ENCODE data around the gene RASA2.
"Not testable (repeated sequence)": the region's sequence is repeated elsewhere in the genome, so short reads cannot be mapped to it uniquely, and the experiment has no call there.

Gene RASA2

DNA sequence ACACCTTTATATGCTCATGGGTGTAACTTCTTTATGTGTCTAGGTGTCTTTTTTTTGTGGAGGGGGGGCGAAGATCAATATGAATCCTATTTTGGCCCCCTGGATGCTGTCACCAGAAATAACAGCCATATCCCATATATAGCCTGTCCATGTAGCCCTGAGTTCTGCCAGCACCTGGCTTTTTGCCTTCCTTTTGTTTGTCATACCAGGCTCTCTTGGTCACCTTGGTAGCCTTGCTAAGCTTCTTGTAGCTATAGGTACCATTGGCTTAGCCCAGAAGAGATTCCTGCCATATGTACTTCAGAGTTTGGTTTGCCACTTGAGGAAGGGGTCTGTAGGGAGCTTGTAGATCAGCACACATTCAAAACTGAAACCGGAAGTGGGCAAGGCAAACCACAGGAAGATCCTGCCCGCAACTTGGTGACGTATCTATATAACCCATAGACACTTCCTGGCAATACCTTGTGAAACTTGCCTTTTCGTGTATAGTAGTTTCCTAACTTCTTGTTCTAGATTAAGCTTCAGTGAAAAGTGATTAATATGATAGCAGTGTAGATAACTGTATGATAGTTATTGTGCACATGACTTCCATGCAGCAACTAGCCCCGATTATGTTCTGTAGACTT lies 11.9 kb downstream of the RASA2 start:
- no peak for DNase-seq

DNA sequence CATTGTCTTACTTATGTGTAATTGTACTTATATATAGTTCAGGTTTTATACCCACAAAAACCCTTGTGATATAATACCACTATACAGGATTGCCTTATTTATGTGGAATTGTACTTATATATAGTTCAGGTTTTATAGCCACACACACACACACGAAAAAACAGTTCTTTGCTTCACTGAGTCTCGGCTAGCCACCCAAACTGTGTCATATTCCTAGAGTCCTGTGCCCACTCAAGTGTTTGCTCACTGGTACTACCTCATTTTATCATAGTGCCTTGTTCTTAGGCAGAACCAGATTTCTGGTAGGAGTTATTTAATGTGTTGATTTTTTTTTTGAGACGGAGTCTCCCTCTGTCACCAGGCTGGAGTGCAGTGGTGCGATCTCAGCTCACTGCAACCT lies 12.5 kb downstream of the RASA2 start:
- DNase-seq: no peak

DNA sequence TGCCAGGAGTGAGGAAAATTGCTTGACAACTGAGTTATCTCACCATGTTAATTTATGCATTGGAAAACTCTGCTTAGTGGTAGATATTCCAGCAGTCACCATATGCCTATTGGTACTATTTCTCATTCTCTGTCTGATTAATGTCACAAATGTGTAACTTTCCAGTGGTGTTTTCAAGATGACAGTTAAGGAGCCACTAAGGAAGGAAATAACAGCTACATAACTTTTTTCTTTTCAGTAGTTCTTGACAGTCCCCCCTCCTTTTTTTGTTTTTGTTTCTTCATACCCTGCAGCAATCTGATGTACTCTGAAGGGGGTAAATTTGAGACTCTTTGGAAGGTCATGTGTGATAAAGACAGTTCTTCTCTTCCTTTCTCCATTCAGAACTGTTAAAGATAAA lies 13.1 kb downstream of the RASA2 start:
- no peak for DNase-seq

DNA sequence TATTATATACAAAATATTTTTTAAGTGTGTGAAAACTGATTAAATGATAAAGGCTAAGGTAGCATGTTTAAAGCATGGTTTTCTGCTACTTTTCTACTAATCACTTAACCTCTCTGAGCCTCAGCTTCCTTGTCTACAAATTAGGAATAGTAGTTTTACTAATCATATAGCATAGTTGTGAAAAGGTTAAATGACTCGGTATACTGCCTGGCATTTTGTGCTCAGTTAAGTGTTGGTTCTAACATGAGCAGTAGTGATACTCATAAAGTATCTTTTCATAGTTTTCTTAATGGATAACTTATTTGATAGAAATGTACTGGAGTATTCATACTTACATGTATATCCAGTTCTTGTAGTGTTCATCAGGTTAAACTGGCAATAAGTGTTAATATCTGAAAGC lies 13.6 kb downstream of the RASA2 start:
- DNase-seq: no peak

DNA sequence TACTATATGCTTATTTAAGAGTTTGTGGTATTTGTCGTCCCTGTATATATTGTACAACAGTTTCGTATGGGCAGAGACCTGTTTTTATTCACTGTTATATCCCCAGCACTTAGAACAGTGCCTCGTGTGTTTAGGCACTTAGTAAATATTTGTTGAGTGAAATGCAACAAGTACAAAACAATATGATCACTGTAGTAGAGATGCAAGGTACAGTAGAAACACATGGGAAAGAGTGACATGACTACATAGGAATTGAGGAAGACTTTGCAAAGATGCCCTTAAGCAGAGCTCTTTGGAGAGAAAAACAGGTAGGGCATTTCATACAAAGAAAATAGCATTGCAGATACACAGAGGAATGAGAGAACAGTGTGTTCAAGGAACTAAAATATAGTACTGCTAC lies 18.3 kb downstream of the RASA2 start:
- DNase-seq: no peak

DNA sequence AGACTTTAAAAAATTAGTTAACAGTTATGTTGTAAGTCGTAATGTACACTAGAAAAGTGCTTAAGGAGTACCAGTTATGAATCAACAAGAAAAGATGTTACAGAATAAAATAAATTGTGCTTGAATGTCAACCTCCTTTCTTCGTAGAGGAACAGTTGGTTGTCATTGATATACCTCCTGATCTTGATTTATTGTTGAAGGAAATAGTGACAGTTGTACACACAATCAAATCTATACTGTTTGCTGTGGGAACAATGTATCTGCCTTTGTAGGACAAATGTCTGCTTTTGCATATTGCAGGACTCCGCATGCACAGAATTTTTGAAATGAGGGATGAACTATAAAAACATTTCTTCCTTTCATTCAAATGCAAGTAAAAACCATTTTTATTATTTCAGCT lies 19.2 kb downstream of the RASA2 start:
- DNase-seq: no peak

DNA sequence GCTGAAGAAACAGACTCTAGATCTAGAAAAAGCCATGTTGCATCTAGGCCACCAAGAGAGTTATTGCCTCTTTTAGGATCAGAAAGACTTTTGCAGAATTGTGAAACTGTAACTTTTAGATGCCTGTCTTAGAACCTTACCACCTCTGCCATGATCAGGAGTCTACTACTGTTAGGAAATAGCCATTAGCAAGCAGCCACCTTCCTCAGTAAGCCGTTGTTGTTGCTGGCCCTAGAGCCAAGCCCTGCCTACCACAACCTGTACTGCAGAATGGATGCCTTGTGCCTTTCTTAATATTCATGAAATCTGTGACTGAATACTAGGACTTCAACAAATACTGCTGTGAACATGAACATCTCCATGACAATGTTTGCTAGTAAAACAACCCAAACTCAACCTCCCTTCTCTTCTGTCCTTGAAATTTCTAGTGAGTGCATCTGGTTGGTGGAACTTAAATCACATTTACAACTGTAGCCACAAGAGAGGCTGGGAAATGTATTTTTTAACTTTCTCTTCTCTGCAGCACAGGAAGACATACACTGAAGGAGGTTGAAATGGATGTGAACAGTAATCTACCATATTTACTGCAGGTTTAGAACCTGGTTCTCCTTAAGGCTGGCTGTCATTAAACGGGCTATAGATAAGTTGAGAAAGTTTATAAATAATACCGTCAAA lies 20.7 kb downstream of the RASA2 start:
- no peak for DNase-seq

DNA sequence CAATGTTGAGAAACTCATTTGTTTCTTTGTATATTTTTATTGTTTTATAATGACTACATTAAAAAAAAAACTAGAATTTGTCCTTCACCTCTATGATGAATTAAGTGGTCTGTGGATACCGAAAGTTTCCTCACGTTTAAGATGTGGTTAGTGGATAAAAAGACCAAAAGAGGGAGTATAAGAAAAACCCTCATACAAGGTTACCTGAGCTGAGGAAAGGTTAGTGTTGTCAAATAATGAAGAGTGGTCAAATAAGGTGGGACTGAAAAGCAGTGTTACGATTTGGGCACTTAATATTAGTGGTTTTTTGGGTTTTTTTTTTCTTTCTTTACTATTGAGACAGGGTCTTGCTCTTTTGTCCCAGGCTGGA lies 21.2 kb downstream of the RASA2 start:
- no peak for DNase-seq

DNA sequence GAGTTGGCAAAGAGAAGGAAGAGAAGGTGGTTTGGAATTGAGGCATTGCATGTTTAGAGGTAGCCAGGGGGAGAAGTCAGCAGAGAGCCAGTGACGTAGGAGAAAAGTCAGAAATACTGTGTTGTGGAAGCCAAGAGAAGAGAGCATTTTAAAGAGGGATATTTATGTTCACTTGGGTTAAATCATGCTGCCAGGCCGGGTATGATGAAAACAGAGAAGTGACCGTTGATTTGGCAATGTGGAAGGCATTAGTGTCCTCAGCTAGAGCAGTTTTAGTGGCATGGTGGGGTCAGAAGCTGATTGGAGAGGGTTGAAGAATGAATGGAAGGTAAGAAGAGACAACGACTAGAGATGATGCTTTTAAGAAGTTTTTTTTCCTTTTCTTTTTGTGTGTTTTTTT lies 24.5 kb downstream of the RASA2 start:
- no peak for DNase-seq

DNA sequence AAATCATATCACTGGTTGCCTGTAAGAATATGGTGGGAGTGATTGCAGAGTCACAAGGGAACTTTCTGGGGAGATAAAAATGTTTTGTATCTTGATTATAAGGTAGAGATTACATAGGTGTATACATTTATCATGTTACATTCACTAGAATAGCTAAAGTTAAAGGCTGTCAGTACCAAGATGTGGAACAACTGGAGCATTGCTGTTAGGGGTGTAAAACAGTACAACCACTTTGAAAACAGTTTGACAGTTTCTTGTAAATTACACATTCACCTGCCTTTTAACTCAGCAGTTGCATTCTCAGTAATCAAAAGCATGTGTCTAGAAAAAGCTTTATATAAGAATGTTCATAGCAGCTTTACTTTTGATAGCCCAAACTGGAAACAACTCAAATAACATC lies 27.6 kb downstream of the RASA2 start:
- no peak for DNase-seq

DNA sequence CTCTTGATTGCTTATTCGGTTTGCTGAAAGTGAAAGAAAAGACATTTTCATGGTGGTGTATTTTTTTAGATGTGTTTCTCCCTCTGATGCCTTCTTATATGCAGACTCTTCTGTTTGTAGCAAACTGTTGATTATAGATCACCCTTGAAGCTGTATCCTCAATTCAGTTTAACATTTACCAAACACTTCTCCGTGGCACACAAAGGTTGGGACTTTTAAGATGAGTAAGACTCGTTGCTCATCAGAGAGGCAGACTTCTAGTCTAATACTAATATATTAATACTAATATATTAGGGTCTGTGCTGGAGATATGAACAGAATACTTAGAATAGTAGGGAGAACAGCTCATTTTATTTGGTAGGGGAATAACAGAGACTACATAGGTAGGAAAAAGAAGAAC lies 32.8 kb downstream of the RASA2 start:
- DNase-seq: no peak

DNA sequence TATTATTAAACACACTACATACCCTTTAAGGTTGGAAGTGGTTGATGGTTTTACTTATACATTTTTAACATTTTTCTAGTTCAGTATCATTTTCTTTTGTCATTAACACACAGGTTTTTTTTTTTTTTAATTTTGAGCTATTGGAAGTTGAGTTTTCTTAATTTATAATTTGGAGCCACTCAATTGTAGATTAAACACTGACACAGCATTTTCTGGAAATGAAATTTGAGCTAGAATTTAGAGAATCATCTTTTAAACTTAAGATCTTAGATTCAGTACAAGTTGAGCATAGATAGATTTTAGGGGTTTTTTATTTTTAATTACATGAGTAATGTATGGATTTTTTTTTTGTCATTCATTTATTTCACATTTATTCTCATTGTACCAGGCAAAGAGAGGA lies 35.0 kb downstream of the RASA2 start:
- no peak for DNase-seq

DNA sequence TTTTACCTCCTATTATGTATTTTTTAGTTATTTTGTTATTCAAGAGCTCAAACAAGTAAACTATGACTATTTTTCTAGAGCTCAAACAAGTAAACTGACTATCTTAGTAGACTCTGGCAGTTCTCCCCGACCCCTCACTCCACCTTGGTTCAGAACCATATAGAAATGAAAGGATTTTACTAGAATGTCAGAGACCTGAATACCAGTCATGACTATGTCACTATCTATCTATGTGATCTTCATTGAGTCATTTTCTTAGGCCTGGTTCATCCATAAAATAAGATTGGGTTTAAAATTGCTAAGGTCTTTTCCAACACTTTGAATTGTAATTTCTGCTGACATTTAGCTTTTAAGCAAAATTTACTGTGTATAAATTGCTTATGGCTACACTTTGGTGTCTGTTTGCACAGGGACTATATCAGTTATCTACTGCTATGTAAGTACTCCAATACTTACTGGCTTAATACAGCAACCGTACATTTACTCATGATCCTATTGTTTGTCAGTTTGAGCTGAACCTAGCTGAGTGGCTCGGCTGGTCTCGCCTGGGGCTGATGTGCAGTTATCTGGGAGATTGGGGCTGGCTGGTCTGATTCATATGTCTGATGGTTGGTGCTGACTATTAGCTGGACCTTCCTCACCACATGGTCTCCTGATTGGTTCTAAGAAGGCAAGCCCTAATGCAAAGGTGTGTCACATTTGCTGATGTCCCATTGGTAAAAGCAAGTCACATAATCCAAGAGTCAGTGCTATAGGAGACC lies 37.0 kb downstream of the RASA2 start:
- DNase-seq: no peak

DNA sequence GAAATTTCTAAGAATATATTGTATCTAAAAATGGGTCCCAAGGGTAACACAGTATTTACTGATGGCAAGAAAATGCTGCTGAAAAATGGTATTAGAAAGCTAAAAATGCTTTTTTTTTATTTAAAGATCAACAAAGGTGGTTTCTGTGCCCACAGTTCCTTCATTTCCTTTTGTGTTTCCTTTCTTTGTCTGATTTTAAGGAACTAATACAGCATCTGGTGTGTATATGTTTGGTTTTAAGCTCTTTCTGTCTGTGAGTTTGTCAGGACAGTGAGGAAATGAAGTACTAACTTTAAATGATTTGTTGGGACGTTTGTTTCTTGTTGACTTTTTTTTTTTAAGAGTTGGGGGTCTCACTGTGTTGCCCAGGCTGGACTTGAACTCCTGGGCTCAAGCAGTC lies 38.2 kb downstream of the RASA2 start:
- no peak for DNase-seq

DNA sequence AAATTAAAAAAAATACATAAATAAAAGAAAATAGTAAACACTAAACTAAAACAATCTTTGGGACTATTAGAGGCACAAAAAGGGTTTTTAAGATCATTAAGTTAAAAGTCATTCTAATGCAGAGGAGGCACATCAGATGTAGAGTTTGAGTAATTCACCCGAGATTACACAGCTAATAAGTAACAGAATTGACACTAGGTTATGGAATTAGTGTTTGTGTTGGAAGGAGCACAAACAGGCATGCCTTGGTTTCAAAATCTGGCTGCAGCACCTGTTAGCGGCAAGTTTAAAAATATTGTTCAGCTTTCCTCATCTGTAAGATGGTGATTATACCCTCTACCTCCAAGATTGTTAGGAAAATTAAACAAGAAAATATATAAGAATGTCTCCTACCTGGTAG lies 39.0 kb downstream of the RASA2 start:
- DNase-seq: no peak

DNA sequence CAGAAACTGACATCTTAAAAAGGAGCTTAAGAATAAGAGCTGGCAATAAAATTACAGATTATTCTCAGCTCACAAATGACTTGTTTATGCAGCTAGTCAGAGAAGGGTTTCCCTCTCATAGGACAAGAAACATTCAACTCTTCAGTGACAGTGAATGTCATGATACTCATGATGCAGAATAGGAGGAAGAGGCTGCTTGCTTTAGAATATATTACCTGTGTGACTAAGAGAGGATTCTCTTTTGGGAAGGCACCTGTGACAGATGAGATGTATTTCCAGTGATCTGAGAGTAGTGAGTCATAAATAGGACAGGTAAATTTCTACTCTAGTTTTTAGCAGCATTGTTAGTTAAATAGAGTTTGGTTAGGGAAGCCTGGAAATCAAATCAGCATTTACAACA lies 39.9 kb downstream of the RASA2 start:
- DNase-seq: no peak

DNA sequence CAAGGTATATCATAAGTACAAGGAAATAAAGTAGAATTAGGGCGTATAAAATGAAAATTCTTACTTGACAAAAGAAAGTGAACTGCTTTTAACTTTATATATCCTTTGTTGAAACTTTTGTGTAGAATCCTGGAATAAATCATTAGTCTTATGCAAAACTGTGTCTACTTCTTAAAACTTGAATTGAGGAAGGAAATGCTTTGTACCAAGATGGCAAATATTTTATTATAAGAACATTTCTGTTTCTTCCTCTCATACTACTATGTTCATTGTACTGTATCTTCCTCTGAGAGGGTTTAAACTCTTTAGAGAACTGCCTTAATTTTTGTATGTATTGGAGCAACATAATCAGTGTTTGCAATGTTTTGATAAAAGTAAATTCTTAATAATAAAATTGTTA lies 42.0 kb downstream of the RASA2 start:
- DNase-seq: no peak

DNA sequence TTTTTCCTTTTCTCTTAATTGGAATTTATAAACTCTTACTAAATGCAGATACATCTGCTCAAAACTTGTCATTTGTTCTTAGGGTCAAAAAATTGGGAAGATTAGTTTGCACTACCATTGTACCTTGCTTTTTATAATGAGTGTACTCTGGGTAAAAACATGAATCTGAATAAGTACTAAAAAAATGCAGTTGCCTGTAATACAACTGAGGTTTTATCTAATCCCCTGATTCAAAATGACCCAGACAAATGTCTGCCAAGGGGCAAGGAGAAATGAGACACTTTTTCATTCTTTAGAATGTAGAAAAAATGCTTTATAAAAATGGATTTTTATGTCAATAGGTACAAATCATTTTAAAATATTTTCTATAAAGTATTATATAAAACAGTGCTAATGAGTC lies 42.4 kb downstream of the RASA2 start:
- DNase-seq: no peak

DNA sequence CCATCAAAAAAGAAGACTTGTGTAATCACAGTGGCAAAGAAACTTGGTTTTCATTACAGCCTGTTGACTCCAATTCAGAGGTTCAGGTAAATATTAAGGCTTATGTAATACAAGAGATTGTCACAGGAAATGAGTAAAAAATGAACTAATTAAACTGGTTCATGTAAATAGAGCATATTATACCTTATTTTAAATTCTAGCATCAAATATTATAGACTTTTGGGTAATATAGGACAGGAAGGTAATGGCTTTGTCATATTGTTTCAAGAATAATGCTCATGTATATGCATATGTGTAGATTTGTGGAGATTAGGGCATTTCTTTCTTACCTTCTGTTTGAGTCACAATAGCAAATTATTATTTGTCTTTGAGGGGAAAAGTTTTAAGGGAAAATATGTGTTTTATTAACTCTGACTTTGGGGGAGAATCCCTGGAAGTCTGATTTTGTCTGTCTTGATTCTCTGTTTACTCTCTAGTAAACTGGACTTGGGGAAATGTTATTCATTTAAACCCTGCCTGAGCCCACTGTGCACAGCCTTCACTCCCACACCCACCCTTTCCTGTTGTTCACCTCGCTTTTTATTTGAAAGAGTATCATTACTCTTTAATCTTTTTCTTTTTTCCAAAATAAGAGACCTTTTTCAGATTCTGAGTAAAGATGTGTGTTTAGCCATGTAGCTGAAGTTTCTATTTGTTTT lies 43.0 kb downstream of the RASA2 start:
- no peak for DNase-seq

DNA sequence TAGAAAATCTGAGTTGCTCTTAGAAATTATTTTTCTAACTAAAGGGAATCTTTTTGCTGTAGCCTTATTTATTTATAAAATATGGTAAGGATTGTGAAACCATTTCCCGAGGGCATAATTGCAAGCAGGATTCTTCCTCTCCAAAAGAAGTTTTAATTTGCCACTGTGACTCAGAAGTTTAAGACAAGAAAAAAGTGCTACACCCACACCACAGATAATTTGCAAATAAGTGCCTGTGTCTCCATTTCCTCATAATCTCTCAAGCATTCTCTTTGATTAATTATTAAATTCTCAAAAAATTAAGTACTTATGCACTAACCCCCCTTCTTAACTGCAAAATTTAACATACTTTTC lies 43.6 kb downstream of the RASA2 start:
- DNase-seq: peak; percentile 57

DNA sequence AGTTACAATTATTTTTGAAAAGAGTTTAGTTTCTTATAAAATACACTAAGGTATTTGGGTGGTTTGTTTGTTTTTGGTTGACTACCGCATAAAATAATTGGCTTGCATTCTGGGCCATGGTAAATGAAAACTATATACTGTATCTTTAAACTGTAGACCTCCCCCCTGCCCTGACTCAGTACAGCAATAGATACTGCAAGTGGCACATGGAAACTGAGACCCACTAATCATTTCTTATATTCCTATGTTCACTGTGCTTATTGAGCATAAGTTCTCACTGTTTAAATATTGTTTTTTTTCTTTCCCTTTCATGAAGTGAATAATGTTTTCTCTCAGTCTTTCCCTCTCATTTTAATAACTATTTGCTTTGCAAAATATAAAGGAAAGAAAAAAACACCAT lies 45.8 kb downstream of the RASA2 start:
- no peak for DNase-seq

DNA sequence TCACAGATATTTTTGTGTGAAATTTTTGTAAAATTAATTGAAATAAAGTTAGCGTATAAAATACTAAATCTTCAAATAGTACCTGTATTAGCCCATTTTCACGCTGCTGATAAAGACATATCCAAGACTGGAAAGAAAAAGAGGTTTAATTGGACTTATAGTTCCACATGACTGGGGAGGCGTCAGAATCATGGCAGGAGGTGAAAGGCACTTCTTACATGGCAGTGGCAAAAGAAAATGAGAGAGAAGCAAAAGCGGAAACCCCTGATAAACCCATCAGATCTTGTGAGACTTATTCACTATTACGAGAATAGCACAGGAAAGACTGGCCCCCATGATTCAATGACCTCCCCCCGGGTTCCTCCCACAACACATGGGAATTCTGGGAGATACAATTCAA lies 49.2 kb downstream of the RASA2 start:
- not testable (repeated sequence) for DNase-seq

DNA sequence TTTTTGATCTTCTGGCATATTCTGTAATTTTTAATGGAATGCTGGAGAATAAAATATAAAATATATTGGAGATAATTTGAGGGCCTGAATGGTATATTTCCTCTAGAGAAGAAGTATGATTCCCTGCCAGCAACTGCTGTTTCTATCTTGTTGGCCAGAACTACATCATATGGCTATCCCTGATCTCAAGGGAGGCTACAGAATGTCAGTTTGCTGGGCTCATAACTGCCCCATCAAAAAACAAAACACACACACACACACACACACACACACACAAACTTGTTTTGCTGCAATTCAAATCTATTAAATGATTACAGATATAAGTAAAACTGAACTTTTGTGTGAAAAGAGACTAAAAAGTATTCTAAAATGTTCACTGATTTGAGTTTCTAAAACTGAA lies 51.0 kb downstream of the RASA2 start:
- no peak for DNase-seq
